GM12891 (cell line): ENCODE results near the gene PDE10A.

Source experiments
- POLR2A ChIP-seq: IDR thresholded peaks from 2 replicates; pipeline ENCODE4 v1.6.1; 2011; ENCODE audit warnings: low read depth, low read length, control low read depth
- POLR2AphosphoS5 ChIP-seq: IDR thresholded peaks from 2 replicates; pipeline ENCODE4 v1.6.1; 2011; ENCODE audit warnings: low read depth, low read length, control low read depth
- SPI1 ChIP-seq: IDR thresholded peaks from 2 replicates; pipeline ENCODE4 v1.6.1; 2011; ENCODE audit warnings: low read depth, low read length, control low read depth
- TAF1 ChIP-seq: IDR thresholded peaks from 2 replicates; pipeline ENCODE4 v1.6.1; 2011; ENCODE audit warnings: low read depth, low read length, control low read depth

GRCh38 chr6:165618241-165618640 is 44.8 kb downstream of the PDE10A start:
- TF ChIP-seq POLR2AphosphoS5 = no peak
- no peak for TF ChIP-seq POLR2A
- TF ChIP-seq TAF1 = no peak
- TF ChIP-seq SPI1 = no peak
